GM19455 (cell line): ENCODE results near the gene NR1H3.
A peak's percentile ranks its signal among the peaks of the same experiment; 100 is the strongest.

Source experiments
- ATAC-seq: cut with Tn5 transposase; IDR thresholded peaks from one replicate; pipeline ENCODE4 v1.9.1; 2021; ENCODE audit not compliant: unreplicated experiment

NR1H3 gene

GRCh38 chr11:47243454-47243853, 14.3 kb upstream of the NR1H3 start:
- ATAC-seq, result no peak

GRCh38 chr11:47244448-47245350, 13.1 kb upstream of the NR1H3 start:
- no peak for ATAC-seq

- ATAC-seq, result no peak
Observed at GRCh38 chr11:47245611-47246357, 12.0 kb upstream of the NR1H3 start.

GRCh38 chr11:47247502-47247901, 10.3 kb upstream of the NR1H3 start:
- no peak for ATAC-seq

- ATAC-seq, result peak; percentile 35
Observed at GRCh38 chr11:47248304-47248663, 9.5 kb upstream of the NR1H3 start.

GRCh38 chr11:47248664-47249377, 9.0 kb upstream of the NR1H3 start, which contains the start of gene ACP2:
TSS of gene ACP2 (minus strand) at chr11:47248814. CDS start at chr11:47248789, 25 bp downstream.
- ATAC-seq, result peak; percentile 90

- no peak for ATAC-seq
Observed at GRCh38 chr11:47249378-47249715, 8.4 kb upstream of the NR1H3 start.

- no peak for ATAC-seq
Observed at GRCh38 chr11:47251751-47252150, 6.0 kb upstream of the NR1H3 start.

- ATAC-seq, result no peak
Observed at GRCh38 chr11:47253660-47254059, 4.1 kb upstream of the NR1H3 start.

GRCh38 chr11:47254386-47254785, 3.4 kb upstream of the NR1H3 start:
- ATAC-seq, result no peak

GRCh38 chr11:47256374-47256773, 1.4 kb upstream of the NR1H3 start:
- ATAC-seq, result no peak

- ATAC-seq, result no peak
Observed at GRCh38 chr11:47257177-47257516, 649 bp upstream of the NR1H3 start.

GRCh38 chr11:47258317-47258902, 614 bp downstream of the NR1H3 start:
- no peak for ATAC-seq

- no peak for ATAC-seq
Observed at GRCh38 chr11:47259232-47259977, 1.6 kb downstream of the NR1H3 start.

GRCh38 chr11:47260366-47260765, 2.6 kb downstream of the NR1H3 start:
- ATAC-seq, result no peak

- no peak for ATAC-seq
Observed at GRCh38 chr11:47261291-47261800, 3.5 kb downstream of the NR1H3 start.

- no peak for ATAC-seq
Observed at GRCh38 chr11:47264119-47264518, 6.3 kb downstream of the NR1H3 start.

- no peak for ATAC-seq
Observed at GRCh38 chr11:47264521-47264920, 6.7 kb downstream of the NR1H3 start.

GRCh38 chr11:47267876-47268275, 10.1 kb downstream of the NR1H3 start:
- ATAC-seq, result no peak

- ATAC-seq, result no peak
Observed at GRCh38 chr11:47268448-47269001, 10.7 kb downstream of the NR1H3 start.
